Immature natural killer cell (primary cell): ENCODE results near the gene SORCS1. TPM values are rescaled to one million over a fixed set of nuclear protein-coding genes. Genes with fewer than 3 reads are reported as not detected.

Experiments
- DNase-seq, 3 donors: peaks; one replicate each; pipeline ENCODE4 v3.0.0; 2022; ENCODE audit warnings: mixed read lengths in 1 of 3
- H3K27ac Mint-ChIP-seq, 6 donors: one replicate each; pipeline ENCODE4 v1.8.0; 2020; ENCODE audit warnings: mixed read lengths in 6 of 6, mild to moderate bottlenecking in 5 of 6, inconsistent platforms in 4 of 6, moderate library complexity in 3 of 6
- H3K27me3 Mint-ChIP-seq, 3 donors: one replicate each; pipeline ENCODE4 v1.8.0; 2020 to 2021; ENCODE audit warnings: low read depth in 3 of 3, mild to moderate bottlenecking in 3 of 3, mixed read lengths in 3 of 3, moderate library complexity in 3 of 3, inconsistent platforms in 1 of 3
- H3K36me3 Mint-ChIP-seq, 3 donors: one replicate each; pipeline ENCODE4 v1.8.0; 2020; ENCODE audit warnings: mixed read lengths in 3 of 3, inconsistent platforms in 2 of 3, mild to moderate bottlenecking in 2 of 3
- H3K4me1 Mint-ChIP-seq, 2 donors: one replicate each; pipeline ENCODE4 v1.8.0; 2020; ENCODE audit warnings: inconsistent platforms in 2 of 2, mild to moderate bottlenecking in 2 of 2, mixed read lengths in 2 of 2, moderate library complexity in 1 of 2
- H3K4me3 Mint-ChIP-seq, 5 donors: one replicate each; pipeline ENCODE4 v1.8.0; 2020; ENCODE audit warnings: mild to moderate bottlenecking in 5 of 5, mixed read lengths in 5 of 5, inconsistent platforms in 3 of 5, moderate library complexity in 3 of 5
- H3K9me3 Mint-ChIP-seq, 6 donors: one replicate each; pipeline ENCODE4 v1.8.0; 2020; ENCODE audit warnings: mild to moderate bottlenecking in 6 of 6, mixed read lengths in 6 of 6, inconsistent platforms in 4 of 6, moderate library complexity in 3 of 6
- polyA plus RNA-seq, 3 donors: library from polyadenylated mRNA; unstranded; fragments of 300-500 nt; fragmentation: Illumina TruSeq; gene quantifications; one replicate each; pipeline ENCODE4 v1.2.3, GENCODE V29; 2021

Gene SORCS1
- polyA plus RNA-seq, 3 donors from 2014 or later = not detected

DNA sequence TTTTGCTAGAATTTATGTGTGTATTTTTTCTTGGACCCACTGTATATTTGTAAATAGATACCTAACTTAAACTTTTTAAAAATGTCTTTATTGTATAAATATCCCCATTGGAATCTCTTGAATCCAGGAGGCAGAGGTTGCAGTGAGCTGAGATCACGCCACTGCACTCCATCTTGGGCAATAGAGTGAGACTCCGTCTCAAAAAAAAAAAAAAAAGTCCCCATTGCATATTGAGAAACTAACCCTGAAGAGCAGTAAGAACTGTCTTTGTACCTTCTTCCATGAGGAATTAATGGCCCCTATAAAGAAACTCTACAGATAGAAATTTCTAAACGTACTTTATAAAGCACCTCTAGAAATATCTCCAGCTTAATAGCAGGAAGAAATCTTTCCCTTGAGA, 504.0 kb downstream of the SORCS1 start:
- peaks cover 0 to 3% (median under 1%) of the 10 kb centered on the region in 6 donors for H3K9me3 Mint-ChIP-seq
- no peak overlapping the region for H3K27ac Mint-ChIP-seq
- no peaks in the 10 kb centered on the region for H3K4me1 Mint-ChIP-seq
- no peaks in the 10 kb centered on the region for H3K27me3 Mint-ChIP-seq
- no peaks in the 10 kb centered on the region for H3K36me3 Mint-ChIP-seq
- no peak overlapping the region for H3K4me3 Mint-ChIP-seq
- no peak for DNase-seq

DNA sequence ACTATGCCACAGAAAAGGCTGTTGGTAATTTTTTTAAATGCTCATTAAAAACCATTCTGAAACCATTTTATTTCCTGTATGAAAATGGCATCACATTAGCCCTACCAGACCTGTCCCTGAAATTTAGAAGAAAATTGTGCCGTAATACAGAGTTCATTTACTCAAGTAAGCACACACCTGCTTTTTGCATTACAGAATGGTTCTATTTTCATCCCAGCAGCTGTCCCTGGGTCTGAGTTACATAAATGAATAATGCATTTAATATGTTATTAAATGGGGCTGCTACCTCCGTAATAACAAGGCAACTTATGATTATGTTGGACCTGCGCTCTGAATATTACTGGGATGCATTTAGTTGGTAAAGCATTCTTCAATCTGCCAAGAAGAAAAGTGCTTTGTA, 508.9 kb downstream of the SORCS1 start:
- H3K27me3 Mint-ChIP-seq = no peaks in the 10 kb centered on the region
- no peaks in the 10 kb centered on the region for H3K9me3 Mint-ChIP-seq
- H3K4me3 Mint-ChIP-seq = no peak overlapping the region
- no peak overlapping the region for H3K27ac Mint-ChIP-seq
- DNase-seq = no peak
- no peaks in the 10 kb centered on the region for H3K4me1 Mint-ChIP-seq
- H3K36me3 Mint-ChIP-seq = no peaks in the 10 kb centered on the region

DNA sequence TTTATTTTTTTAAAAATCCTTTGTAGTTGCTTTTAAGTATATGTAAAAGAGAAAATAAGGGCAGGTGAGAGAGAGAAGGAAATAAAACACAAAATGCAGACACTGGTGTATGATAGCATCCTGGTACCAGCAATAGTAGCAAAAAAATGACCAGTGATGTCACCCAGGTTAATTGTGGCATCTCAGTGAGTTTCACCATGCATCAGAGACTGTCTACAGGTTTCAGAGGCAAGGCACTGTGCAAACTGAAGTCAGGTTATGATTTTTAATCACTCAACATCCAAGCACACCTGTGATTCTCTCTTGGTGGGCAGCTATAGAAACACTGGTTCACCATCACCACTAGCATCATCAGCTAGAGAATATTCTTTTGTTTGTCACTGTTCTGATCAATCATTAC, 509.3 kb downstream of the SORCS1 start:
- H3K27ac Mint-ChIP-seq = no peak overlapping the region
- H3K4me1 Mint-ChIP-seq = no peaks in the 10 kb centered on the region
- H3K36me3 Mint-ChIP-seq = no peaks in the 10 kb centered on the region
- H3K9me3 Mint-ChIP-seq = no peaks in the 10 kb centered on the region
- H3K4me3 Mint-ChIP-seq = no peak overlapping the region
- DNase-seq = no peak
- no peaks in the 10 kb centered on the region for H3K27me3 Mint-ChIP-seq

DNA sequence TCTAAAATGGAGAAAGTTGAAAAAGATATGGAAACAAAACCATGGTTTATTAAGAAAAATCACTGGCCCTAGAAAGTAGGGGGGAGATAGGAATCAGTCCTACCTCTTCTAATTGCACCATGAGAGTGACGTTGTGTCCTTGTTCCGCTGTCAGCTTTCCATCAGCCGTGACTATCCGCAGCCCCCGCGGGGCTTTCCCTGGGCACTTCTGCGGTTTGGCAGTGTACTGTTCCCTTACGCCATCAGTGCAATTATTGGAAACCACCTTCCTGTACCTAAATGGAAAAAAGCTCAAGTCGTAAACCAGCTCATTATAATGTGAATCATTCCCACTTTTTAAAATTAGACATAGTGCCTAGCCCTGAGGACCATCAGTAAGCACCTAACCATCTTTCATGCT, 512.2 kb downstream of the SORCS1 start:
- Mint-ChIP-seq H3K9me3 (no peaks in the 10 kb centered on the region), H3K27me3 (no peaks in the 10 kb centered on the region), H3K4me1 (no peaks in the 10 kb centered on the region), H3K27ac (no peak overlapping the region), H3K36me3 (no peaks in the 10 kb centered on the region), H3K4me3 (no peak overlapping the region)
- no peak for DNase-seq

DNA sequence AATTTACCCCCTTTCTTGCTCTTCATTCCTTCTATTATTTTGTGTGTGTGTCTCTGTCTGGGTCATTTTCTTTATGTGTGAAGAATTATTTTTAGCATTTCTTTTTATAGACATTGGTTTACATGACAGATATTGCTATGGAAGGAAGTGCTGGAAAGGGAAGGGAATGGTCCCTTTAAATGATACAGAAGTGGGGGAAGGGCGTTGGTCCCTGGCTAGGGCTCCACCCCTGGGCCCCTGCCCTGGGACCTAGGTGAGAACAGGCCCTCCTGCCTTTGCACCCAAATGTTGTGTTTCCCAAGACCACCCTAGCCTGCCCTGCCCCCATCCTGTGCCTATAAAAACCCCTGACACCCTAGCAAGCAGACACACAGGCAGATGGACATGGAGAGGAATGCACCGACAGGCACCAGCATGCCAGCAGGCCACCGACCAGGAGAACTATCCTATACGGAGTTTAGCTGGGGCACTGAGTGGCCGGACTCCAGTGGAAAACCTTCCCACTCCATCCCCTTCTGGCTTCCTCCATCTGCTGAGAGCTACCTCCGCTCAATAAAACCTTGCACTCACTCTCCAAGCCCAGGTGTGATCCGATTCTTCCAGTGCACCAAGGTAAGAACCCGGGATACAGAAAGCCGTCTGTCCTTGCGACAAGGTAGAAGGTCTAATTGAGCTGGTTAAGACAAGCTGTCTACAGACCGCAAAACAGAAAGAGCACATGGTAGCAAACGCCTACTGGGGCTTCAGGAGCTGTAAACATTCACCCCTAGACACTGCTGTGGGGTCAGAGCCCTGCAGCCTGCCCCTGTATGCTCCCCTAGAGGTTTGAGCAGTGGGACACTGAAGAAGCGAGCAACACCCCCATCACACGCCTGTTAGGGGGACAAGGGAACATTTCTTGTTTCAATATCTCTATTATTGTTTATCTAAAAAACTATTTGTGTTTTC, 515.7 kb downstream of the SORCS1 start:
- Mint-ChIP-seq H3K36me3 (no peaks in the 10 kb centered on the region), H3K4me1 (no peaks in the 10 kb centered on the region), H3K27ac (no peak overlapping the region), H3K4me3 (no peak overlapping the region), H3K27me3 (no peaks in the 10 kb centered on the region), H3K9me3 (peaks cover 0 to 2% (median 0%) of the 10 kb centered on the region in 6 donors)
- no peak for DNase-seq

DNA sequence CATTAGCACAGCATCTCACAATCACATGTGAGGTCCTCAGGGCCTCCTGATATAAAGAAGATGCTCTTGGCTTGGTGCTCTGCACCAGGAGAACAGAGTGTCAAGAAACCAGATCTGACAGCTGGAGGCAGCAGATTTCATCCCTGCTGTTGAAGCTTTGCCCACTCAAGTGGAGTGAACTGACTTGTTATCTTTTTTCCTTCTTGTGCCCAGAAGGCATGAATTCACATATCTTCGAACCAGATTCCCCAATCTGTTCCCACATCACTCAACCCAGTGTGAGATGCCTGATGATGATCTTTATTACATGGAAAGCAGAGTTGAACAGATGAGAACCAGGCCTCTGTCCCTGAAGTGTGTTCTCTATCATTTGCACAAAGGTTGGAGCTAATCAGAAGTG, 521.0 kb downstream of the SORCS1 start:
- H3K4me1 Mint-ChIP-seq = no peaks in the 10 kb centered on the region
- DNase-seq = no peak

DNA sequence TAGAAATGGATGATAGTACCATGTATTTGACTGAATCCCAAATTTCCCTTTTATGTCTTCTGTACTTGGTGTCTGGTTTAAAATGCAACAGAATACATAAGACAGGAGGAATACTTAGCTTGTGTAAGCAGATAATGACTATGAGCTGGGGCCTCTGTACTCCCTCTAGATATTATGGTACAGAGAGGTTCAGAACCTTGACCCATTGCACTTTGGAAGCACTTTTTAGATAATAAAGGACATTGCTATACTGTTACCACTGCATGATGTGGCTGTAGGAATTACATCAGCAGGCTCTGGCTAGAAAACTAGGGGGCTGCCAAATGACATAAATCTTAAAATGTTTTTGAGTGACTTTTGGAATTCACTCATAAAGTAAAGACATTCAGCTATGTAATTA, 526.6 kb downstream of the SORCS1 start:
- no peak overlapping the region for H3K4me3 Mint-ChIP-seq
- no peaks in the 10 kb centered on the region for H3K36me3 Mint-ChIP-seq
- no peaks in the 10 kb centered on the region for H3K27me3 Mint-ChIP-seq
- H3K9me3 Mint-ChIP-seq = peaks cover 0 to 1% (median 0%) of the 10 kb centered on the region in 6 donors
- DNase-seq = no peak
- no peaks in the 10 kb centered on the region for H3K4me1 Mint-ChIP-seq
- no peak overlapping the region for H3K27ac Mint-ChIP-seq

More for the DNA sequence above, 521.0 kb downstream of the SORCS1 start:
- H3K4me3 Mint-ChIP-seq = no peak overlapping the region
- no peak overlapping the region for H3K27ac Mint-ChIP-seq
- no peaks in the 10 kb centered on the region for H3K27me3 Mint-ChIP-seq
- peaks cover 0 to 2% (median 0%) of the 10 kb centered on the region in 6 donors for H3K9me3 Mint-ChIP-seq
- H3K36me3 Mint-ChIP-seq = no peaks in the 10 kb centered on the region

DNA sequence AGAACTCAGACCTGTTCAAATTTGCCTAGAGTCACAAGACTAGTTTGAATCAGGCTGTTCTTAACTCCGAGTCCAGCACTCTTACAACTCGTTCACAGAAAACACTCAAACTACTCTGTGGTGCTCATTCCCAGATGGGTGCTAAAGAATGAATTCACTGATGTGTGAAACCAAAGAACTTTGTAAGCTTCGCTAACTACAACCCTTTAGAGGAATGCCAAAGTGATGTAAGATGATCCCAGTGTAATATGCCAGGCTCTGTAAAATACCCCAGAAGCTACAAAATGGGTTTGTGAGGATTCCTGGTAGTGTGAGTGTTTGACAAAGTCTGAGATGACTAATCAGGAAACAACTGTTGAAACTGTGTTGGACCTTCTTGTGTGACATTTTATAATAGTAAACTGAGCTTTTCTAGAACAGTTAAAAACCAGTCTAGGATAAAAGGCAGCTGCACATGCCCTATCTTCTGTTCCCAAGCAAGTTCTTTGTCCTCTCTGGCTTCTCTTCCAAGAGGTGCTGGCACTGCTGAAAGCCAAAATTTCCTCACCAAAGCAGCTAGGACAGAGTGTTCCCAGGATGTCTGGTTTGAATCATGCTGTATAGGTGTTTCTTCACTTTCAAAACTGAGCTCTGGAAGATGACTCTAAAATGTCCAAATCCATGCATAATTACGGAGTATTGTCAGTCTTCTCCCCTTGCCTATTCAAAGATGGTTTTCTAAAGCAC, 527.6 kb downstream of the SORCS1 start:
- peaks cover 0 to 1% (median 0%) of the 10 kb centered on the region in 6 donors for H3K9me3 Mint-ChIP-seq
- H3K27me3 Mint-ChIP-seq = peaks cover 0 to 2% (median 0%) of the 10 kb centered on the region in 3 donors
- H3K4me3 Mint-ChIP-seq = no peak overlapping the region
- H3K4me1 Mint-ChIP-seq = no peaks in the 10 kb centered on the region
- no peak overlapping the region for H3K27ac Mint-ChIP-seq
- H3K36me3 Mint-ChIP-seq = no peaks in the 10 kb centered on the region
- no peak for DNase-seq

DNA sequence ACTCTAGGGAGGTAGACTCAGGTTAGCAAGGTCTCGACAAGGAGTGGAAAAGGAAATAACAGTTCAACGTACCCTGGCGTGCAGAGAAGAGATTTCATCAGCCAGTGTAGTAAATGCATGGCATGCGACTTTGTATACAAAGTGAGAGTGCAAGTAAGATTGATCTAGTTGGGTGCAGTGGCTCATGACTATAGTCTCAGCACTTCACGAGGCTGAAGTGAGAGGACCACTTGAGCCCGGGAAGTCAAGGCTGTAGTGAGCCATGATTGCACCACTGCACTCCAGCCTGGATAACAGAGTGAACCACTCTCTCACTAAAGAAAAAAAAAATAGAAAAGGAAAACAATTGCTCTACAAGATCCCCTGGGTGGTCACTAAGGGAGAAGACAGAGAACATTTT, 528.6 kb downstream of the SORCS1 start:
- Mint-ChIP-seq H3K4me1 (no peaks in the 10 kb centered on the region), H3K9me3 (peaks cover 0 to 1% (median 0%) of the 10 kb centered on the region in 6 donors), H3K4me3 (no peak overlapping the region), H3K36me3 (no peaks in the 10 kb centered on the region), H3K27ac (no peak overlapping the region), H3K27me3 (peaks cover 0 to 2% (median 0%) of the 10 kb centered on the region in 3 donors)
- no peak for DNase-seq

DNA sequence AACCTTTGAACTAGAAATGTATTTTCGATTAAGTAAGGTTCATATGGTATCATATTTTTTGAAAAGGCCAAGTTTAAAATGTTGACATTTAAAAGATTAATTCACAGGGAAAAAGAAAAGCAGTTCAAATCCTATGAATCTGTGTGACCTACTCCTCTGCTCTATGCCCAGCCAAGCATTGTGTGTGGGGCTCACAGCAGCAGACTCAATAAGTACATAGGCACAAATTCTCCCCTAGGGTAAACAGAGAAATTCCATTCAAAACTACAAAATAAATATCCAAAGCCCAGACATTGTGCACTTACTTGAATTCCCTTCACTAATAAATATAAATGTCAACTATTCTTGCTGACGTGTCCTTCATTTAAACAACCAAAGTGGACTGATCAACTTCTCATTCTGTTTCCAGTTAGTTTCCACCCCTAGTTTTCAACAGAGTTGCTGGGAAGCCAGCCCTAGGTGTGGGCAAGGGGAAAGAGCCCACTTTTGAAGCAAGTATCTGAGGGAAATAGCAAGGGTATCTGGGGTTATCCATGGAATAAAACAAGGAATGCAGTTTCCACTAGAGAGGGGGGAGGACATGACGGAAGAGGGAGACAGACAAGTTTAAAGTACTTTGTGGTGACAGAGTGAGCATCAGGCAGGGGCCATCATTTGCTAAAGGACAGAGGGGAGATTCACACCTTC, 533.3 kb downstream of the SORCS1 start:
- H3K9me3 Mint-ChIP-seq = no peaks in the 10 kb centered on the region
- no peaks in the 10 kb centered on the region for H3K36me3 Mint-ChIP-seq
- H3K27ac Mint-ChIP-seq = no peak overlapping the region
- DNase-seq = no peak
- H3K27me3 Mint-ChIP-seq = peaks cover 0 to 2% (median 0%) of the 10 kb centered on the region in 3 donors
- no peak overlapping the region for H3K4me3 Mint-ChIP-seq
- H3K4me1 Mint-ChIP-seq = no peaks in the 10 kb centered on the region

DNA sequence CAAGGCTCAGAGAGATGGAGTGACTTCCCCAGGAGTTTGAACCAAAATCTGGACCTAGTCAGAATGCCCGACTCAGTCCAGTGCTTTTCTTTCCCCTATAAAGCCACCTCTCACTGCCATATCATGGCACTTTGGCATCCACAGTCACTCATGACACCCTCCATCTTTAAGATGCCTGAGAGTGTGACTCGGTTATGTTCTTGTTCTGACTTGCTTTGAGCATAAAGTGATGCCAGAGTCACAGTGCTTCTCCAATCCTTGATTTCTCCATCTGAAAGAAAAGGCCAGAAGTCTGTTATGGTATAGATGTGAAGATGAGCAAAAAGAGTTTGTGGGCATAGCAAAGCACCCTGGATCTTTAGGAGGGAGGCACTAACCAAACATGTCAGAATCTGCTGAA, 538.1 kb downstream of the SORCS1 start:
- Mint-ChIP-seq H3K4me3 (no peak overlapping the region), H3K36me3 (no peaks in the 10 kb centered on the region), H3K27ac (no peak overlapping the region), H3K27me3 (peaks cover 0 to 7% (median 1%) of the 10 kb centered on the region in 3 donors), H3K4me1 (no peaks in the 10 kb centered on the region), H3K9me3 (no peaks in the 10 kb centered on the region)
- DNase-seq = no peak

DNA sequence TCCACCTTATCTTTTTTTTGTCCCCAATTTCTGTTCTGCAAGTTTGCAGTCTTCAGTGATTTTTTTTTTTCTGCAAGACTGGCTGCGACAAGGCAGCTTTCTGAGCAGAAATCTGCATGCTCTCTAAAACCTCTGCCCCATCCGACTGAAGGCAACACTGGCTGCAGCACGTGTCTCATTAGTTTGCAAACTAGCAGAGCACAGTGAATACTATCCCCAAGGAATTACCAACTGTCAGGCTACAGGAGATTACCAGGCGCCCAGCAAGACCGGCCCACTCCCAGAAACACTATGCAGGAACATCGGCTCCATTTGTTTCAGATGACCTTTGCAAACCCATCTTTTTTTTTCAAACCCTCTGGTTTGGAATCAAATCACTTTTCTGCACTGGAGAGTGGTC, 538.8 kb downstream of the SORCS1 start:
- H3K9me3 Mint-ChIP-seq = no peaks in the 10 kb centered on the region
- H3K27ac Mint-ChIP-seq = no peak overlapping the region
- H3K27me3 Mint-ChIP-seq = peaks cover 0 to 7% (median 1%) of the 10 kb centered on the region in 3 donors
- H3K4me3 Mint-ChIP-seq = no peak overlapping the region
- H3K4me1 Mint-ChIP-seq = no peaks in the 10 kb centered on the region
- no peak for DNase-seq
- H3K36me3 Mint-ChIP-seq = no peaks in the 10 kb centered on the region

DNA sequence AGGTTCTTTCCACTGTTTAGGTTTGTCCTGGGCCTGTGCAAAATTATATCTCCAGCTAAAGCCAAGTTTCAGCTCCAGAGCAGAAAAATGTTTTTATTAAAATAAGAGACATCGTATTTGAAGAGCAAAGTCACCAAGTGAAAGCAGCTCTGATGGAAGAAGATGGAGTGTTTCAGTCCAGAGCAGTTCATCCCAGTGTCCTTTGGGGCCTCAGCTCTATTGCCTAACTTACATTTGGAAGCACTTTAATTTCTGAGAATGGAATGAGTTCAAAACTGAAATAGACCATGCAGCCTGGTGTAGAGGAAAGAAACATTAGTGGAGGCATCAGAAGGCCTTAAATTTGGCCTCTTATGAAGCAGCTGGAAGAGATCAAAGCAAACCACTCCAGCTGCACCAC, 545.2 kb downstream of the SORCS1 start:
- DNase-seq = no peak
- Mint-ChIP-seq H3K9me3 (peaks cover 0 to 2% (median 0%) of the 10 kb centered on the region in 6 donors), H3K27ac (no peak overlapping the region), H3K27me3 (peaks cover 0 to 2% (median 1%) of the 10 kb centered on the region in 3 donors), H3K36me3 (no peaks in the 10 kb centered on the region), H3K4me1 (no peaks in the 10 kb centered on the region), H3K4me3 (no peak overlapping the region)

DNA sequence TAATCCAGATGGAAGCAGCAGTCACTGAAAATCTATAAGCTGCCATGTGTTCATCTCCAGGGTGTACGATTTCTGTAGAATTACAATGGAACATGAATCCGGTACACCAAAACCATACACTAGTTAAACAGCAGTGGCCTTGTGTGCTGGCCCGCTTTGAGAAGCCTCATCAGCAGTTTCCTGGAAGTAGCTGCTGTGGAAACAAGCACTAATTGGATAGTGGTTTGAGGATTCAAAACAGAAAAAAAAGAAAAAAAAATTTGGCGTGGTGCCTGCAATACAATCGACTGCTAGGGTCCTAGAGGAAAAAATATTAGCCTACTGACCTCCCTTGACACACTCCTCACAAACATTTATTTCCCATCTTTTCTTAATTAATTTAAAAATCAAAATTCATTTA, 545.9 kb downstream of the SORCS1 start:
- Mint-ChIP-seq H3K9me3 (peaks cover 0 to 2% (median 0%) of the 10 kb centered on the region in 6 donors), H3K4me3 (no peak overlapping the region), H3K36me3 (no peaks in the 10 kb centered on the region), H3K27me3 (peaks cover 0 to 2% (median 1%) of the 10 kb centered on the region in 3 donors), H3K27ac (no peak overlapping the region), H3K4me1 (no peaks in the 10 kb centered on the region)
- DNase-seq = no peak
